HG02610 (cell line): ENCODE results near the gene METTL6.
"Not testable (repeated sequence)": the region's sequence is repeated elsewhere in the genome, so short reads cannot be mapped to it uniquely, and the experiment has no call there.

Source experiments
- ATAC-seq: cut with Tn5 transposase; IDR thresholded peaks from one replicate; pipeline ENCODE4 v1.9.1; 2021; ENCODE audit warnings: mild to moderate bottlenecking, moderate library complexity; ENCODE audit not compliant: unreplicated experiment

The METTL6 gene, protein sequence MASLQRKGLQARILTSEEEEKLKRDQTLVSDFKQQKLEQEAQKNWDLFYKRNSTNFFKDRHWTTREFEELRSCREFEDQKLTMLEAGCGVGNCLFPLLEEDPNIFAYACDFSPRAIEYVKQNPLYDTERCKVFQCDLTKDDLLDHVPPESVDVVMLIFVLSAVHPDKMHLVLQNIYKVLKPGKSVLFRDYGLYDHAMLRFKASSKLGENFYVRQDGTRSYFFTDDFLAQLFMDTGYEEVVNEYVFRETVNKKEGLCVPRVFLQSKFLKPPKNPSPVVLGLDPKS

DNA sequence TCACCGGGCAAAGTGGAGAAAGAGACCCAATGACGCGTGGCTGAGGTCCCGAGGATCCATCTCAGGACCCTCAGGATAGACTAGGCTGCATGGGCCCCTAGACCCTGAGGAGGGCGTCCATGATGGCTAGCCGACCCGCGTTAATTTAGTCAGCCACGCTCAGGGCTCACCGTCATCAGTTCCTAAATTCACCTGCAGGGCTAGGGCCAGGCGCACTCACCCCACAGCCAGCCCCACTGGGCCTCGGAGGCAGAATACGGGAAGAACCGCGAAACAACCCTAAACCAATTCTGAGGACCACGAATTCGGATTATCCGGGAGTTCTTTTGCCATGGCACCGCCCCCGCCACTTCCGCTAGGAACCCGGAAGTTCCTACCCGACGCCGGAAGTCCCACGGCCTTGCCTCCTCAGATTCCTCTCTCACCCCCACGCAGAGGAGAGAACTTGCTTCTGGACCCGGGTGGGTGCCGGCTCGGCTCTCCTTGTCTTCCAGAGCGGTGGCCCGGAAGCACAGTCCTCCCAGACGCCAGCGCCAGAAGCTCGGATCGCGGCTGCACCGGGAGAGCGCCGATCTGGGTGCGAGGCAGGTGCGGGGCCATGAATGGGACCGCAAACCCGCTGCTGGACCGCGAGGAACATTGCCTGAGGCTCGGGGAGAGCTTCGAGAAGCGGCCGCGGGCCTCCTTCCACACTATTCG is at the start of gene METTL6, which contains the start of gene EAF1:
METTL6 (minus strand) TSS at position 363 of the 699 bp plus-strand sequence. CDS start 1,033 bp downstream, outside the sequence.
EAF1 (plus strand) TSS at position 417 of the 699 bp plus-strand sequence; CDS start at position 599, 182 bp downstream.
- peak; percentile 90 for ATAC-seq

DNA sequence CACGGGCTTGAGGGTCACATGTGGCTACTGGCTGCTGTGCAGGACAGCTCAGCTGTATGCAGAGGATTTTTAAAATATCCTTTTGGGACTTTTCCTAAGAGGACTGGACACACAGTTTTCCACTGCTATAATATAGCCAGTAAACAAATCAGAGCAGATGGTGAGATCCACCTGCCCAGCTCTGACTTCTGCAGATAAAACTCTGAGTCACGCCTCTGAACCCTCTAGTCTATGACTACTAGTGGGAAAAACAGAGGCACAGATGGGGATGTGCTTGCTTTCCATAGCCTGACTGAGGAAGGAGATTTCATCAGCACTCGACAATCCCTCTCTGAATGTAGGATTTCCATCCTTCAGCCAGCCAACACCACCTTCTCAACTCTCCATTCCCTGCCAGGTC is 49.0 kb upstream of the METTL6 start:
- no peak for ATAC-seq

DNA sequence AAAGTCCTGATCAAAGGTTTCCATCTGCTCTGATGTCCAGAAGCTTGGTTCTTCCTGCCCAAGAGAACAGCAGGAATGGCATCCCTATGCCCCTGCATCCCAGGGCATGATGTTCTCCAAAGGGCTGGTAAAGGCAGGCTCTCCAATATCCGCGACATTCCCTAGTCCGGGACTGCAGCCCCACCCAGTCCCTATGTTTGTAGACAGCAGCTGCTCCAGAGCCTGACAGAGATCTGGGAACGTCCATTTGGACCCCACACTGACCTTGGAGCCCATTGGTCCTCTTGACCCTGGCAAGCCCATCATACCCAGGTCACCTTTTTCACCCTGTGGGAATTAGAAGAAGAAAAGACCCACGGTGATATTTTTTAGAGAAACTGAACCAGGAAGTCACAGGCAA is 47.8 kb upstream of the METTL6 start:
- ATAC-seq = no peak

DNA sequence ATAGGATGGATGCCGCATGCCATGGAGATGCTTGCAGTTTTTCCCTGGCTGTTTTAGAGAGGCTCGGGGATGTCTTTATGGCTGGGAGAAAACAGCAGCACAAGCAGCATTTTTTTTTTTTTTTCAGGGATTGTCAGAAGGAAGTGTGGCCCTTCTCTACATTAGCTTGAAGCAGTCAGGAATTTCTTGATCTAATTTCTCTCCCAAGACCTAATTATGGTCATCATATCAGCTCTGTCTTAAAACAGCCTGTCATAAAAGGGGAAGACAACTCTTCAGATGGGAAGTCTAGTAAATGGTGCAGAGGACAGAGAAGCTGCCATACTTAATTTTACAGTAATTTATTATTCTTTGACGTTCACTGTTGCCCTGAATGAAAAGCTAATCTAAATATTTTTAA is 44.5 kb upstream of the METTL6 start:
- ATAC-seq = no peak

DNA sequence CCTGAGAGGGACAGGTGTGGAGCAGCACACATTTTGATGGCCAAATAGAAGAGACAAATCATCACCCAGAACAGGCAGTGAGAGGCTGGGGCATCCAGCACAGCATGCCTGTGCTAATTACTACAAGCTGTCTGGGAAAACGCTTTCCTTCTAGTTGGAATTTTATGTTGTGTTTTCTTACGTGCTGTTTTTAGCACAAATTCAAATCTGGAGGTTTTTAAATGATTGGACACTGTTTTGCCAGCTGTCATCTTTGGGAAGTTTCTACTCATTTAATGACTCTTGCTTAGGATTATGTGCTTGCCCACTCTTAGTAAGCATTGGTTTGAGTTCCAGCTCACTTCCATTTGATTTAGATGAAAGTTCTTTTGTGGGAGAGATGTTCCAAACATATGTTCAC is 43.5 kb upstream of the METTL6 start:
- no peak for ATAC-seq

- no peak for ATAC-seq
These were observed 42.9 kb upstream of the METTL6 start for GRCh38 chr3:15470261-15470660.

GRCh38 chr3:15467227-15468181 is 40.2 kb upstream of the METTL6 start:
- ATAC-seq = no peak

DNA sequence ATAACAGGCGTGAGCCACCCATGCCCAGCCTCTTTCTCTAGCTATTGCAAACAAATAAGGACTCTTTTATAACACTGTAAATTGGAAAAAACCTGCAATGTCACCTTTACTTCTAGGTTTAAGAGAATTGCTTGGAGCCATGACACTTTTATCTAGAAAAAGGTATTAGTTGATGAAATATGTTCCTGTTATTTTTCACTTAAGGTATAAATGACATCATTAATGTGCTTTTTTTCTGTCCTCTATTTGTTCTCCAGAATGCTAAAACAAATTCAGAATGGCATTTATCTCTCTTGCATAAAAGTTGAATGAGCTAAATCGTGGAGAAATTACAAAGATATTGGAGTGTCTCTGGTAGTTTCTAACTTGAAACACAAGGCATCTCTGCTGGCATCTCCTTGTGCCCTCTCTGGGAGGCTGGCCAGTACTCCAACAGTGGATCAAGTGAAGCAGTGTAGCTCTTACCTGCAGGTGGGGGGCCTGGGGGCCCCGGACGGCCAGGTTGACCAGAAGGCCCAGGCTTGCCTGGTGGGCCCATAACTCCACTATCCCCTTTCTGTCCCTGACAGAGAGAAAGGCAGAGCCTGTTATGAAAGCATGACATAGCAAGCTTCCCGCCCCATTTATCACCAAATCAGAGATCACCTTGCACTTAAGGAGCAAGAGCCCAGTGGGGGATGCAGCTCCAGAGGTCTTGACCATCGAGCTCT is 38.7 kb upstream of the METTL6 start:
- no peak for ATAC-seq

DNA sequence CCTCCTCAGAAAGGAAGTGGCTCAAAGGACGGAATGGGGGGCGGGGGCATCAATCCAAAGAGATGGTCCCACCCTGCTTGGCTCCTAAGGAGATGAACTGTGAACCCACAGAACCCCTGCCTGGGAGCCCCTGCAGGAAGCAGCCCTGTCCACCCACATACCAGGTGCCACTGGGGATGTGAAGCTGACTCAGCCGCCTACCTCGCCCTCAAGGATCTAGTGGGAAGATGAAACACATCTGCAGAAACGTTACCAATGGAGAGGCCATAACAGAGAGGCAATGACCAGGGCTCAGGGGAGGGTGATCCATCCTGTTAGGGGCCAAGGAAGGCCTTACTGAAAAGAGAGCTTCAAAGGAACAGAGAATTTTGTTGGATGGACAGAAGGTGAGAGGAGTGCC is 35.1 kb upstream of the METTL6 start:
- no peak for ATAC-seq

- no peak for ATAC-seq
These were observed 33.7 kb upstream of the METTL6 start for GRCh38 chr3:15460891-15461531.

DNA sequence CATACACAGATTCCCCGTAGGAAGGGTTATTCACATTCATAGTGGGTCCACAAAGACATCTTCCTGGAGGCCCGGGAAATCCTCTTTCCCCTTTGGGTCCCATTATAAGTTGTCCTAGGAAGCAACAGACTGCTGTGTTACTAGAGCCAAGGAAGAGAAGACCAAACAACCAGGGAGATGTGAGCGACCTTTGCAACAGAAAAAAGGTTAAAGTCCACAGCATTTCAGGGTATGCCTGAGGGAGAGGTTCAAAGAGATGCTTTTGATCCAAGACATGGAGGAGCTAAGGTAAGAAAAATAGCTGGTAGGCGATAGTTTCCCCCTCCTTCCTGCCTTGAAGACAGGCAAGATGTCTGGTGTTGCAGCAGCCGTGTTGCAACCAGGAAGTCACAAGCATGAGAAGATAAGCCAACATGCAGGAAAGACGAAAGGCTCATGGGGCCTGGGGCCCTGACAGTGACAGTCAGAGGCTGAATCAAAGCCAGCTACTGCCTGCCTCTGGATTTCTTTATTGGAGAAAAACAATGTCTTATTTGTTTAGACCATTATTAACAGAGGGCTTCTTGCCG is 31.0 kb upstream of the METTL6 start:
- ATAC-seq = no peak

DNA sequence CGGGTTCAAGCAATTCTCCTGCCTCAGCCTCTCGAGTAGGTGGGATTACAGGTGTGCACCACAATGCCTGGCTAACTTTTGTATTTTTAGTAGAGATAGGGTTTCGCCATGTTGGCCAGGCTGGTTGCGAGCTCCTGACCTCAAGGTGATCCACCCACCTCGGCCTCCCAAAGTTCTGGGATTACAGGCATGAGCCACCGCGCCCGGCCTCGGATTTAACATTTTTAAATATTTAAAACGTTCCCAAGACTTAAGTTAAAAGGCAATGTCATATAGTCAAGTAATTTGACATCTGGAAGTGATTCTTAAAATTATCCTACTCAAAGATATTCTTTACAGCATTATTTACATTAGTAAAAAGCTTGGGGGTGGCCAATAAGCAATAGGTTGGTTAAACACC is 29.6 kb upstream of the METTL6 start:
- not testable (repeated sequence) for ATAC-seq

DNA sequence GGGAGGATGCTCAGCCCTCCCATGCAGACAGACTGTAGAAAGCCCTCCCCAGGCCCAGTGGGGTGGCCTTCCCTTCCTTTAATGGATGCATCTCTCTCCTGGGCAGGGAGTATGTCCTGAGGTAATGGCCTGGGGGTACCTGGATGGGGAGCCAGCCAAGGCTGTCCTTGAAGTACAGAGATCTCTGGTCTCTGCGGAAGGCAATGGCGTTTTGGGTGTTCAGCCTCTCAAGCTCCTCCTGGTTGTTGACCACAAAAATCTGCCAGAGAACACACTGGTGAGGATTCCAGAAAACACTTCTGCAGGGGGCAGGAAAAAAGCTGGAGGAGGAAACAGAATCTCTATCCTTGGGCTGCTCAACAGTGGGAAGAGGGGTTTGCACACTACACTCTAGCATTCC is 29.0 kb upstream of the METTL6 start:
- ATAC-seq = no peak

- no peak for ATAC-seq
These were observed 28.4 kb upstream of the METTL6 start for GRCh38 chr3:15455756-15456155.

- ATAC-seq = no peak
These were observed 27.6 kb upstream of the METTL6 start for GRCh38 chr3:15454965-15455364.

- no peak for ATAC-seq
These were observed 26.8 kb upstream of the METTL6 start for GRCh38 chr3:15453991-15454625.

GRCh38 chr3:15453501-15453900 is 26.2 kb upstream of the METTL6 start:
- no peak for ATAC-seq

GRCh38 chr3:15452961-15453360 is 25.6 kb upstream of the METTL6 start:
- no peak for ATAC-seq

GRCh38 chr3:15452156-15452555 is 24.8 kb upstream of the METTL6 start:
- ATAC-seq = no peak
